HEK293 (cell line): Measurements from ENCODE around the gene RNF121.

Experiments
- ATF2 ChIP-seq: fragments of 450-650 bp; formaldehyde crosslinking; IDR thresholded peaks from 2 replicates; pipeline ENCODE4 v1.5.1; 2016; ENCODE audit warnings: missing biosample characterization, missing genetic modification characterization, low read depth
- BCL6B ChIP-seq: fragments of 450-650 bp; formaldehyde crosslinking; IDR thresholded peaks from 2 replicates; pipeline ENCODE4 v1.5.1; 2017; ENCODE audit warnings: missing biosample characterization, missing genetic modification characterization
- KLF16 ChIP-seq: fragments of 450-650 bp; formaldehyde crosslinking; IDR thresholded peaks from 2 replicates; pipeline ENCODE4 v1.5.1; 2017; ENCODE audit warnings: missing biosample characterization, missing genetic modification characterization
- KLF7 ChIP-seq: fragments of 450-650 bp; formaldehyde crosslinking; IDR thresholded peaks from 2 replicates; pipeline ENCODE4 v1.5.1; 2016; ENCODE audit warnings: missing biosample characterization, missing genetic modification characterization, borderline replicate concordance
- PATZ1 ChIP-seq: fragments of 450-650 bp; formaldehyde crosslinking; IDR thresholded peaks from 2 replicates; pipeline ENCODE4 v1.5.1; 2016; ENCODE audit warnings: missing biosample characterization, missing genetic modification characterization
- SCRT2 ChIP-seq: fragments of 450-650 bp; formaldehyde crosslinking; IDR thresholded peaks from 2 replicates; pipeline ENCODE4 v1.5.1; 2016; ENCODE audit warnings: missing biosample characterization, missing genetic modification characterization
- TCF7L2 ChIP-seq: IDR thresholded peaks from 2 replicates; pipeline ENCODE4 v1.6.1; 2011; ENCODE audit warnings: low read depth, mild to moderate bottlenecking, inconsistent platforms, low read length, moderate library complexity, borderline replicate concordance
- YY1 ChIP-seq: fragments of 450-650 bp; formaldehyde crosslinking; IDR thresholded peaks from 2 replicates; pipeline ENCODE4 v1.5.1; 2018; ENCODE audit warnings: missing biosample characterization, missing genetic modification characterization
- ZBTB17 ChIP-seq: fragments of 450-650 bp; formaldehyde crosslinking; IDR thresholded peaks from 2 replicates; pipeline ENCODE4 v1.5.1; 2016; ENCODE audit warnings: missing biosample characterization, missing genetic modification characterization
- ZBTB7A ChIP-seq: fragments of 450-650 bp; formaldehyde crosslinking; IDR thresholded peaks from 2 replicates; pipeline ENCODE4 v1.5.1; 2016; ENCODE audit warnings: low read depth, missing biosample characterization, missing genetic modification characterization
- ZFP3 ChIP-seq: fragments of 450-650 bp; formaldehyde crosslinking; IDR thresholded peaks from 2 replicates; pipeline ENCODE4 v1.5.1; 2016; ENCODE audit warnings: low read depth, missing biosample characterization, missing genetic modification characterization
- ZFP37 ChIP-seq: fragments of 450-650 bp; formaldehyde crosslinking; IDR thresholded peaks from 2 replicates; pipeline ENCODE4 v1.5.1; 2016; ENCODE audit warnings: missing biosample characterization, missing genetic modification characterization
- ZNF138 ChIP-seq: fragments of 450-650 bp; formaldehyde crosslinking; IDR thresholded peaks from 2 replicates; pipeline ENCODE4 v1.5.1; 2016; ENCODE audit warnings: missing biosample characterization, missing genetic modification characterization, borderline replicate concordance
- ZNF16 ChIP-seq: fragments of 450-650 bp; formaldehyde crosslinking; IDR thresholded peaks from 2 replicates; pipeline ENCODE4 v1.5.1; 2016; ENCODE audit warnings: low read depth, missing biosample characterization, missing genetic modification characterization
- ZNF248 ChIP-seq: fragments of 450-650 bp; formaldehyde crosslinking; IDR thresholded peaks from 2 replicates; pipeline ENCODE4 v1.5.1; 2017; ENCODE audit warnings: missing biosample characterization, missing genetic modification characterization
- ZNF302 ChIP-seq: fragments of 450-650 bp; formaldehyde crosslinking; IDR thresholded peaks from 2 replicates; pipeline ENCODE4 v1.5.1; 2016; ENCODE audit warnings: missing biosample characterization, missing genetic modification characterization, low read depth
- ZNF350 ChIP-seq: fragments of 450-650 bp; formaldehyde crosslinking; IDR thresholded peaks from 2 replicates; pipeline ENCODE4 v1.5.0; 2017; ENCODE audit warnings: missing biosample characterization, mild to moderate bottlenecking, missing genetic modification characterization
- ZNF354C ChIP-seq: fragments of 450-650 bp; formaldehyde crosslinking; IDR thresholded peaks from 2 replicates; pipeline ENCODE4 v1.5.1; 2016; ENCODE audit warnings: missing biosample characterization, missing genetic modification characterization, low read depth, borderline replicate concordance
- ZNF391 ChIP-seq: fragments of 450-650 bp; formaldehyde crosslinking; IDR thresholded peaks from 2 replicates; pipeline ENCODE4 v1.5.1; 2016; ENCODE audit warnings: low read depth, missing biosample characterization, missing genetic modification characterization, borderline replicate concordance
- ZNF394 ChIP-seq: fragments of 450-650 bp; formaldehyde crosslinking; IDR thresholded peaks from 2 replicates; pipeline ENCODE4 v1.5.1; 2016; ENCODE audit warnings: missing biosample characterization, missing genetic modification characterization, mild to moderate bottlenecking, moderate library complexity, borderline replicate concordance
- ZNF426 ChIP-seq: fragments of 450-650 bp; formaldehyde crosslinking; IDR thresholded peaks from 2 replicates; pipeline ENCODE4 v1.5.1; 2017; ENCODE audit warnings: missing biosample characterization, missing genetic modification characterization, mild to moderate bottlenecking, inconsistent platforms, moderate library complexity
- ZNF529 ChIP-seq: fragments of 450-650 bp; formaldehyde crosslinking; IDR thresholded peaks from 2 replicates; pipeline ENCODE4 v1.5.1; 2017; ENCODE audit warnings: missing genetic modification characterization, missing biosample characterization; ENCODE audit not compliant: insufficient replicate concordance
- ZNF548 ChIP-seq: fragments of 450-650 bp; formaldehyde crosslinking; IDR thresholded peaks from 2 replicates; pipeline ENCODE4 v1.5.1; 2016; ENCODE audit warnings: missing biosample characterization, missing genetic modification characterization
- ZNF558 ChIP-seq: fragments of 450-650 bp; formaldehyde crosslinking; IDR thresholded peaks from 2 replicates; pipeline ENCODE4 v1.5.1; 2016; ENCODE audit warnings: missing biosample characterization, missing genetic modification characterization
- ZNF645 ChIP-seq: fragments of 450-650 bp; formaldehyde crosslinking; IDR thresholded peaks from 2 replicates; pipeline ENCODE4; 2016; ENCODE audit warnings: missing biosample characterization, missing genetic modification characterization
- ZNF654 ChIP-seq: fragments of 450-650 bp; formaldehyde crosslinking; IDR thresholded peaks from 2 replicates; pipeline ENCODE4 v1.5.1; 2016; ENCODE audit warnings: low read depth, missing biosample characterization, missing genetic modification characterization
- ZNF785 ChIP-seq: fragments of 450-650 bp; formaldehyde crosslinking; IDR thresholded peaks from 2 replicates; pipeline ENCODE4 v1.5.1; 2016; ENCODE audit warnings: missing biosample characterization, missing genetic modification characterization
- ZSCAN30 ChIP-seq: fragments of 450-650 bp; IDR thresholded peaks from 2 replicates; pipeline ENCODE4 v1.5.1; 2018; ENCODE audit warnings: missing biosample characterization, mild to moderate bottlenecking, missing genetic modification characterization, moderate library complexity
- TF ChIP-seq, protein P1 (sequence below): fragments of 450-650 bp; formaldehyde crosslinking; IDR thresholded peaks from 2 replicates; pipeline ENCODE4 v1.5.1; 2016; ENCODE audit warnings: missing biosample characterization, missing genetic modification characterization
- TF ChIP-seq, protein P2 (sequence below): fragments of 450-650 bp; formaldehyde crosslinking; IDR thresholded peaks from 2 replicates; pipeline ENCODE4 v1.5.1; 2016; ENCODE audit warnings: missing biosample characterization, missing genetic modification characterization

The RNF121 gene

DNA sequence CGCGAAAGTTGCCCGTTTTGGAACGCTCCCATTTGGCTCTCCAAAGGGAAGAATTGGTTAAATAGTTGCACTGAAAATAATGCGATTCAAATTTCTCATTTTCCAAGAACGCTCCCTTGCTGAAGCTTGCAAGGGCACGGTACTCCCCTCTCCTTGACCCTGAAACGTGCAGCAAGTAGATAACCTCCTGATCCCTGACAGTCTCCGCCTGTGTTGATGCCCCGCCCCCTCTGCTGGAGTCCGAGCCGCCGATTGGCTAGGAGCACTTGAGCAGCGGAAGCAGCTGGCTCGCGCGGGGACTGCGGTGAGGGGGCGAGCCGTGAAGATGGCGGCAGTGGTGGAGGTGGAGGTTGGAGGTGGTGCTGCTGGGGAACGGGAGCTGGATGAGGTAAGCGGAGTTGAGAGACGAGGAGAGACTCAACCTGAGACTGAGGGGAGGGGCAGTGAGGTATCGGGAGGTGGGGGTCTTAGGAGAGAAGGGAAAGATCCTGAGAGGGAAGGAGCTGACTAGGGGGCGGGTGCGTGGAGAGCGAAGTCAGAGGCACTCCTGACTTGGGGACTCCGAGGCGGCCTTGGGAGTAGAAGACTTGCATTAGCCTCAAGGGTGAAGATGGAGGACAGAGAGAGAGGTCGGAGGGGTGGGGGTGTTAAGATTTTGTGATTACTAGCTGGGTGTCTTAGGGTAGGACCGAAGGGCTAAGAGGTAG is at the start of gene RNF121 (continued):
- TF ChIP-seq KLF7 (no peak), ZNF302 (no peak), BCL6B (tag by site-specific recombination) (no peak), ZNF391 (tag by site-specific recombination) (no peak), ZNF645 (no peak), ZNF138 (tag by site-specific recombination) (no peak), ZNF354C (tag by site-specific recombination) (no peak), ZNF529 (no peak), YY1 (tag by site-specific recombination) (peak; percentile 87; the same call in 1 of the 2 replicates), ZSCAN30 (tag by site-specific recombination) (no peak), PATZ1 (tag by site-specific recombination) (peak; percentile 84), ZNF785 (no peak), SCRT2 (tag by site-specific recombination) (peak; percentile 80), TCF7L2 (no peak), ZNF248 (tag by site-specific recombination) (no peak), ZNF16 (no peak), ZNF394 (no peak), ZNF654 (tag by site-specific recombination) (no peak), ZNF426 (no peak), ZBTB7A (tag by site-specific recombination) (peak; percentile 61; the same call in 1 of the 2 replicates), ATF2 (tag by site-specific recombination) (no peak), ZNF558 (tag by site-specific recombination) (no peak), ZFP37 (tag by site-specific recombination) (peak; percentile 73; the same call in 1 of the 2 replicates), ZFP3 (no peak), ZNF350 (tag by site-specific recombination) (no peak), ZBTB17 (tag by site-specific recombination) (peak; percentile 60; the same call in 1 of the 2 replicates), ZNF548 (no peak), KLF16 (tag by site-specific recombination) (peak; percentile 56)
- TF ChIP-seq, protein P1, sequence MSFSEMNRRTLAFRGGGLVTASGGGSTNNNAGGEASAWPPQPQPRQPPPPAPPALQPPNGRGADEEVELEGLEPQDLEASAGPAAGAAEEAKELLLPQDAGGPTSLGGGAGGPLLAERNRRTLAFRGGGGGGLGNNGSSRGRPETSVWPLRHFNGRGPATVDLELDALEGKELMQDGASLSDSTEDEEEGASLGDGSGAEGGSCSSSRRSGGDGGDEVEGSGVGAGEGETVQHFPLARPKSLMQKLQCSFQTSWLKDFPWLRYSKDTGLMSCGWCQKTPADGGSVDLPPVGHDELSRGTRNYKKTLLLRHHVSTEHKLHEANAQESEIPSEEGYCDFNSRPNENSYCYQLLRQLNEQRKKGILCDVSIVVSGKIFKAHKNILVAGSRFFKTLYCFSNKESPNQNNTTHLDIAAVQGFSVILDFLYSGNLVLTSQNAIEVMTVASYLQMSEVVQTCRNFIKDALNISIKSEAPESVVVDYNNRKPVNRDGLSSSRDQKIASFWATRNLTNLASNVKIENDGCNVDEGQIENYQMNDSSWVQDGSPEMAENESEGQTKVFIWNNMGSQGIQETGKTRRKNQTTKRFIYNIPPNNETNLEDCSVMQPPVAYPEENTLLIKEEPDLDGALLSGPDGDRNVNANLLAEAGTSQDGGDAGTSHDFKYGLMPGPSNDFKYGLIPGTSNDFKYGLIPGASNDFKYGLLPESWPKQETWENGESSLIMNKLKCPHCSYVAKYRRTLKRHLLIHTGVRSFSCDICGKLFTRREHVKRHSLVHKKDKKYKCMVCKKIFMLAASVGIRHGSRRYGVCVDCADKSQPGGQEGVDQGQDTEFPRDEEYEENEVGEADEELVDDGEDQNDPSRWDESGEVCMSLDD (tag by site-specific recombination) = no peak
- TF ChIP-seq, protein P2, sequence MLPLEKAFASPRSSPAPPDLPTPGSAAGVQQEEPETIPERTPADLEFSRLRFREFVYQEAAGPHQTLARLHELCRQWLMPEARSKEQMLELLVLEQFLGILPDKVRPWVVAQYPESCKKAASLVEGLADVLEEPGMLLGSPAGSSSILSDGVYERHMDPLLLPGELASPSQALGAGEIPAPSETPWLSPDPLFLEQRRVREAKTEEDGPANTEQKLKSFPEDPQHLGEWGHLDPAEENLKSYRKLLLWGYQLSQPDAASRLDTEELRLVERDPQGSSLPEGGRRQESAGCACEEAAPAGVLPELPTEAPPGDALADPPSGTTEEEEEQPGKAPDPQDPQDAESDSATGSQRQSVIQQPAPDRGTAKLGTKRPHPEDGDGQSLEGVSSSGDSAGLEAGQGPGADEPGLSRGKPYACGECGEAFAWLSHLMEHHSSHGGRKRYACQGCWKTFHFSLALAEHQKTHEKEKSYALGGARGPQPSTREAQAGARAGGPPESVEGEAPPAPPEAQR (tag by site-specific recombination) = no peak
